ENCODE measurements around the gene SNX32. TPM values are rescaled to one million over a fixed set of nuclear protein-coding genes. Genes with fewer than 3 reads are reported as not detected.

SNX32 gene
- total and polyA plus RNA-seq, 2 of the 13 experiments (the other 11 are each of a cell fraction or from before 2014, with no cell fraction given): 0.09 to 0.34 TPM

GRCh38 chr11:65853246-65853979 lies 19.6 kb downstream of the SNX32 start:
- H3K9ac ChIP-seq (ENCODE audit: insufficient read depth, low read depth, low read length): no peak overlapping the region
- peaks cover 14 to 34% of the 10 kb centered on the region in 2 experiments for H3K36me3 ChIP-seq (replicated peaks in 1 of 2; ENCODE audit: control insufficient read depth in 1 of 2, insufficient read depth in 2 of 2, low read length in 2 of 2)
- 100% methylated on average over 2 of the region's 6 CpGs for WGBS (ENCODE audit: low lambda C conversion rate)
- DNase-seq (ENCODE audit: low spot score): no peak
- H3K4me2 ChIP-seq (ENCODE audit: low read depth, low read length): no peak overlapping the region
- no peaks in the 10 kb centered on the region; a peak in 1 of 5 replicates for H3K27me3 ChIP-seq (ENCODE audit: control insufficient read depth in 1 of 2, insufficient read depth in 2 of 2, low read length in 2 of 2)
- H3K4me3 ChIP-seq (replicated peaks in 1 of 3; ENCODE audit: insufficient read depth in 1 of 3, low read depth in 2 of 3, low read length in 3 of 3): no peak overlapping the region
- ChIA-PET CTCF (ENCODE audit: low intra/inter-chr PET ratio, low total read pairs) (no interaction called here), POLR2A (interaction anchor here (1.0 to 2.6 kb wide), 7 partner anchors 16 to 200 kb away, joined by 3 to 8 read pairs (median 4); partner anchors contain the start of genes CCDC85B and FIBP)
- peak overlapping the region; percentile 20 for H3K27ac ChIP-seq (ENCODE audit: extremely low read length, insufficient read depth, low read length)
- H3K4me1 ChIP-seq (ENCODE audit: insufficient read depth, low read length): peaks cover 63% of the 10 kb centered on the region
- in situ Hi-C loops (cut with HindIII; ENCODE audit: extremely low pct_ligation_motif_present, low pct_unique_long_range_greater_than_20kb): loop anchor here (10.0 kb wide), 1 partner anchor 299 kb away; the partner anchor contains the start of gene LTBP3
- intact Hi-C loops (cut with micrococcal nuclease; ENCODE audit: unreplicated experiment): no loop called here
- peaks cover 50% of the 10 kb centered on the region for H4K20me1 ChIP-seq (ENCODE audit: insufficient read depth, low read length)
- ATAC-seq: no peak
- no peak for FAIRE-seq
- BruUV-seq (replicated peaks): no TSS peak
- H3K9me3 ChIP-seq (ENCODE audit: low read length): 0 out of 2 replicates have a peak, but pooled peaks cover 4% of the 10 kb centered on the region
- TF ChIP-seq POLR2G (IDR thresholded peaks at IDR 0.05; ENCODE audit: low read depth, low read length) (peak; percentile 31; the same call in 1 of the 2 replicates), ATM (IDR thresholded peaks at IDR 0.05; ENCODE audit: borderline replicate concordance) (no peak)
- peaks cover 22% of the 10 kb centered on the region for H3K79me2 ChIP-seq (ENCODE audit: insufficient read depth, low read length)
- H2AFZ ChIP-seq (ENCODE audit: low read length): no peak overlapping the region

GRCh38 chr11:65854161-65854592 lies 20.4 kb downstream of the SNX32 start:
- Histone ChIP-seq H3K36me3 (replicated peaks in 1 of 2; ENCODE audit: control insufficient read depth in 1 of 2, insufficient read depth in 2 of 2, low read length in 2 of 2) (peaks cover 14 to 34% of the 10 kb centered on the region in 2 experiments), H2AFZ (ENCODE audit: low read length) (no peak overlapping the region), H3K27ac (ENCODE audit: extremely low read length, insufficient read depth, low read length) (peak overlapping the region; percentile 20), H4K20me1 (ENCODE audit: insufficient read depth, low read length) (peaks cover 50% of the 10 kb centered on the region), H3K9me3 (ENCODE audit: low read length) (0 out of 2 replicates have a peak, but pooled peaks cover 4% of the 10 kb centered on the region), H3K4me1 (ENCODE audit: insufficient read depth, low read length) (peaks cover 63% of the 10 kb centered on the region), H3K9ac (ENCODE audit: insufficient read depth, low read depth, low read length) (no peak overlapping the region), H3K4me2 (ENCODE audit: low read depth, low read length) (peak overlapping the region; percentile 10; the same call in 1 of the 2 replicates), H3K27me3 (ENCODE audit: control insufficient read depth in 1 of 2, insufficient read depth in 2 of 2, low read length in 2 of 2) (no peaks in the 10 kb centered on the region; a peak in 1 of 5 replicates), H3K4me3 (replicated peaks in 1 of 3; ENCODE audit: insufficient read depth in 1 of 3, low read depth in 2 of 3, low read length in 3 of 3) (no peak overlapping the region), H3K79me2 (ENCODE audit: insufficient read depth, low read length) (peaks cover 22% of the 10 kb centered on the region)
- intact Hi-C loops (cut with micrococcal nuclease; ENCODE audit: unreplicated experiment) (no loop called here), in situ Hi-C loops (cut with HindIII; ENCODE audit: extremely low pct_ligation_motif_present, low pct_unique_long_range_greater_than_20kb) (loop anchor here (10.0 kb wide), 1 partner anchor 299 kb away; the partner anchor contains the start of gene LTBP3)
- CTCF ChIA-PET (ENCODE audit: low intra/inter-chr PET ratio, low total read pairs): no interaction called here
- BruUV-seq (replicated peaks): no TSS peak
- POLR2A ChIA-PET: interaction anchor here (1.0 to 1.3 kb wide), 5 partner anchors 15 to 201 kb away, joined by 3 to 6 read pairs (median 3); partner anchors contain the start of gene FIBP
- FAIRE-seq (peak; percentile 94), ATAC-seq (peak; percentile 7), DNase-seq (ENCODE audit: low spot score) (peak; percentile 67)
- WGBS (ENCODE audit: low lambda C conversion rate): 100% methylated on average over 1 of the region's 4 CpGs
- TF ChIP-seq HOXA3 (CRISPR knock-in tag; IDR thresholded peaks at IDR 0.05): peak; percentile 61; the same call in 1 of the 2 replicates
- no peak for TF ChIP-seq ZNF20 (CRISPR knock-in tag; IDR thresholded peaks at IDR 0.05)
- TF ChIP-seq KDM3A (CRISPR knock-in tag; IDR thresholded peaks at IDR 0.05; ENCODE audit: low read depth): no peak
- TF ChIP-seq MTA1 (CRISPR knock-in tag; IDR thresholded peaks at IDR 0.05; ENCODE audit: borderline replicate concordance): 0 out of 2 replicates have a peak, but pooled peaks have one; percentile 47
- TF ChIP-seq PAXIP1 (CRISPR knock-in tag; conservative IDR thresholded peaks at IDR 0.05): peak; percentile 62
- no peak for TF ChIP-seq ZNF674 (CRISPR knock-in tag; IDR thresholded peaks at IDR 0.05; ENCODE audit: low read depth)
- TF ChIP-seq MIER3 (CRISPR knock-in tag; IDR thresholded peaks at IDR 0.05; ENCODE audit: borderline replicate concordance): no peak
- TF ChIP-seq NR3C1 (CRISPR knock-in tag; IDR thresholded peaks at IDR 0.05): no peak
- TF ChIP-seq IKZF5 (CRISPR knock-in tag; IDR thresholded peaks at IDR 0.05): 0 out of 2 replicates have a peak, but pooled peaks have one; percentile 20
- TF ChIP-seq RXRB (CRISPR knock-in tag; IDR thresholded peaks at IDR 0.05; ENCODE audit: borderline replicate concordance): peak; percentile 85
